Measurements from ENCODE around the gene CD300H. TPM values are rescaled to one million over a fixed set of nuclear protein-coding genes. Genes with fewer than 3 reads are reported as not detected.

The CD300H gene
- total RNA-seq, 1 donor from 2014 or later = not detected

GRCh38 chr17:74595037-74595750 is 27.9 kb upstream of the CD300H start:
- DNase-seq (ENCODE audit: low read depth) = no peak
- TF ChIP-seq CTCF (IDR thresholded peaks at IDR 0.05; ENCODE audit: insufficient read depth, low read length, poor library complexity, severe bottlenecking) = no peak
- H3K36me3 ChIP-seq (ENCODE audit: control insufficient read depth, insufficient read depth, low read length) = no peaks in the 10 kb centered on the region
- H3K4me3 ChIP-seq (ENCODE audit: low read depth, low read length) = no peak overlapping the region
- peaks cover 9% of the 10 kb centered on the region for H3K27me3 ChIP-seq (ENCODE audit: control insufficient read depth, insufficient read depth, low read length)

- Histone ChIP-seq H3K4me3 (ENCODE audit: low read depth, low read length) (no peak within 1 kb of the TSS), H3K36me3 (ENCODE audit: control insufficient read depth, insufficient read depth, low read length) (no peaks in the 10 kb centered on the region), H3K27me3 (ENCODE audit: control insufficient read depth, insufficient read depth, low read length) (peaks cover 3% of the 10 kb centered on the region)
- no peak for TF ChIP-seq CTCF (IDR thresholded peaks at IDR 0.05; ENCODE audit: insufficient read depth, low read length, poor library complexity, severe bottlenecking)
- DNase-seq (ENCODE audit: low read depth) = no peak
Measured at GRCh38 chr17:74592087-74592990, 25.0 kb upstream of the CD300H start, which contains the start of gene CD300LD. CD300LD (minus strand) TSS chr17:74592283; CDS start chr17:74592202, 81 bp downstream.

- Histone ChIP-seq H3K27me3 (ENCODE audit: control insufficient read depth, insufficient read depth, low read length) (peaks cover 3% of the 10 kb centered on the region), H3K4me3 (ENCODE audit: low read depth, low read length) (no peak overlapping the region), H3K36me3 (ENCODE audit: control insufficient read depth, insufficient read depth, low read length) (no peaks in the 10 kb centered on the region)
- no peak for DNase-seq (ENCODE audit: low read depth)
- no peak for TF ChIP-seq CTCF (IDR thresholded peaks at IDR 0.05; ENCODE audit: insufficient read depth, low read length, poor library complexity, severe bottlenecking)
Measured at GRCh38 chr17:74591503-74591902, 24.2 kb upstream of the CD300H start.

GRCh38 chr17:74585711-74586110 is 18.4 kb upstream of the CD300H start:
- Histone ChIP-seq H3K4me3 (ENCODE audit: low read depth, low read length) (no peak overlapping the region), H3K27me3 (ENCODE audit: control insufficient read depth, insufficient read depth, low read length) (no peaks in the 10 kb centered on the region), H3K36me3 (ENCODE audit: control insufficient read depth, insufficient read depth, low read length) (no peaks in the 10 kb centered on the region)
- DNase-seq (ENCODE audit: low read depth) = no peak
- TF ChIP-seq CTCF (IDR thresholded peaks at IDR 0.05; ENCODE audit: insufficient read depth, low read length, poor library complexity, severe bottlenecking) = no peak

- no peaks in the 10 kb centered on the region for H3K27me3 ChIP-seq (ENCODE audit: control insufficient read depth, insufficient read depth, low read length)
Measured at GRCh38 chr17:74584292-74585060, 17.2 kb upstream of the CD300H start.

More at GRCh38 chr17:74584292-74585060, 17.2 kb upstream of the CD300H start:
- no peak for TF ChIP-seq CTCF (IDR thresholded peaks at IDR 0.05; ENCODE audit: insufficient read depth, low read length, poor library complexity, severe bottlenecking)
- no peak for DNase-seq (ENCODE audit: low read depth)
- Histone ChIP-seq H3K4me3 (ENCODE audit: low read depth, low read length) (no peak overlapping the region), H3K36me3 (ENCODE audit: control insufficient read depth, insufficient read depth, low read length) (no peaks in the 10 kb centered on the region)
